ENCODE measurements around the gene NINL.

- TF ChIP-seq POLR2AphosphoS5 (IDR thresholded peaks at IDR 0.05; ENCODE audit: low read depth, low read length) (no peak), TAF1 (IDR thresholded peaks at IDR 0.05; ENCODE audit: borderline replicate concordance, insufficient read depth, low read length) (no peak), REST (IDR thresholded peaks at IDR 0.05; ENCODE audit: insufficient read depth in 1 of 2, low read depth in 2 of 2, low read length in 2 of 2) (no peak), FOXP2 (optimal IDR thresholded peaks at IDR 0.05; ENCODE audit: borderline replicate concordance, extremely low read depth, extremely low read length, insufficient read depth) (no peak)
These were observed 58.9 kb downstream of the NINL start for GRCh38 chr20:25526446-25526845.
